Smooth muscle cell of bladder (primary cell): Measurements from ENCODE around the gene PLA2G2F. TPM values are rescaled to one million over a fixed set of nuclear protein-coding genes. Genes with fewer than 3 reads are reported as not detected.

Experiments
- total RNA-seq: library from RNA; depleted of rRNA; stranded (reverse); fragments of >200 nt; gene quantifications from 2 replicates; pipeline ENCODE4 v1.2.3, GENCODE V29; 2014

The PLA2G2F gene, protein sequence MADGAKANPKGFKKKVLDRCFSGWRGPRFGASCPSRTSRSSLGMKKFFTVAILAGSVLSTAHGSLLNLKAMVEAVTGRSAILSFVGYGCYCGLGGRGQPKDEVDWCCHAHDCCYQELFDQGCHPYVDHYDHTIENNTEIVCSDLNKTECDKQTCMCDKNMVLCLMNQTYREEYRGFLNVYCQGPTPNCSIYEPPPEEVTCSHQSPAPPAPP
- total RNA-seq, result not detected in 2 replicates

GRCh38 chr1:20138961-20139550, at the start of gene PLA2G2F:
TSS of gene PLA2G2F (plus strand) at chr1:20139323. CDS start at chr1:20139428, 105 bp downstream.

DNA sequence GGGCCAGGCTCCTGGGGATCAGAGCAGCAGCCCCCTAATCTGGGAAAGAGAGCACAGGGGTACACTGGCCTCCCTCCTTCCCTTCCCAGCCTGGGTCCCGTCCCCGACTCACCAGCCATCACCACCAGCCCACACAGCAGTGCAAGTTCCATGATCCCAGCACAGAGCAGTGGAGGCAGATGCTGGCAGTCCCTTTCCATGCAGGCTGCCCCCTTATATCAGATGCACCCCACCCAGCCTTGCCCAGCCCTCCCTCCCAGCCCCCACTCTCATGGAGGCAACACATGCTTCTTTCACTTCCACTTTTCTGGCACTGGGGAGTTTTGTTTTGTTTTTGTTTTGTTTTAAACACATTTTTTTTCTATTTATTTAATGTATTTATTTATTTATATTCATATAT, 19.8 kb upstream of the PLA2G2F start, which contains the start of gene PLA2G2D:
Gene PLA2G2D (minus strand): TSS at position 190 of the 400 bp plus-strand sequence. CDS start 38 bp downstream, at position 152.

GRCh38 chr1:20185834-20186782, 47.0 kb downstream of the PLA2G2F start, which contains the start of the genes PLA2G2C and UBXN10:
TSS of gene PLA2G2C (minus strand) at chr1:20186518. CDS start at chr1:20177363, 9,155 bp downstream.
TSS of gene UBXN10 (plus strand) at chr1:20186096. CDS start at chr1:20190562, 4,466 bp downstream.

Other genes with a start within 250 kb of the PLA2G2F start
- gene PLA2G2E, start 215.7 kb upstream of the PLA2G2F start, total RNA-seq, result not detected in 2 replicates
- gene PLA2G2A, start 159.7 kb upstream of the PLA2G2F start, total RNA-seq, result 0.28 and 0.46 TPM in 2 replicates
- gene PLA2G5, start 69.1 kb upstream of the PLA2G2F start, total RNA-seq, result 0.92 TPM in 1 of 2 replicates, not detected in the other
- not detected in 2 replicates for gene PLA2G2D, start 19.8 kb upstream of the PLA2G2F start, total RNA-seq
- gene UBXN10, start 46.8 kb downstream of the PLA2G2F start, total RNA-seq, result under 0.01 and 0.14 TPM in 2 replicates
- not detected in 2 replicates for gene PLA2G2C, start 47.2 kb downstream of the PLA2G2F start, total RNA-seq
- gene VWA5B1, start 151.6 kb downstream of the PLA2G2F start, total RNA-seq, result not detected in 2 replicates